Activated T-helper 2 cell treated with anti-CD3 and anti-CD28 coated beads, Interferon-gamma antibody, Interleukin-2, Interleukin-4, amounts not matched to agents 10 μg/mL and 5 μg/mL and 100 μg/mL, durations not matched to agents 14 hours and 24 hours and 36 hours (primary cell): Measurements from ENCODE around the gene AMY1C. TPM values are rescaled to one million over a fixed set of nuclear protein-coding genes. Genes with fewer than 3 reads are reported as not detected.
"Not testable (repeated sequence)": the region's sequence is repeated elsewhere in the genome, so short reads cannot be mapped to it uniquely, and the experiment has no call there.

ENCODE experiments used
- DNase-seq: peaks from one replicate; pipeline ENCODE4 v3.0.0; 2021; ENCODE audit warnings: low spot score
- H3K27ac Mint-ChIP-seq: one replicate; pipeline ENCODE4 v1.8.0; 2021; ENCODE audit warnings: mixed read lengths
- H3K27me3 Mint-ChIP-seq: one replicate; pipeline ENCODE4 v1.8.0; 2021; ENCODE audit warnings: low read depth, mixed read lengths
- H3K36me3 Mint-ChIP-seq: one replicate; pipeline ENCODE4 v1.8.0; 2021; ENCODE audit warnings: low read depth, mixed read lengths
- H3K4me1 Mint-ChIP-seq: one replicate; pipeline ENCODE4 v1.8.0; 2021; ENCODE audit warnings: low read depth, mixed read lengths
- H3K4me3 Mint-ChIP-seq: one replicate; pipeline ENCODE4 v1.8.0; 2021; ENCODE audit warnings: low read depth, mild to moderate bottlenecking, moderate library complexity, mixed read lengths
- H3K9me3 Mint-ChIP-seq: one replicate; pipeline ENCODE4 v1.8.0; 2021; ENCODE audit warnings: mixed read lengths
- intact Hi-C: fragments of 100-400 bp; cut with micrococcal nuclease; formaldehyde crosslinking; loops from one replicate; pipeline ENCODE4 v1.15.1; 2023
- total RNA-seq: library from RNA; stranded (reverse); gene quantifications from 2 replicates; pipeline ENCODE4 v1.2.3, GENCODE V29; 2022

Gene AMY1C
- total RNA-seq, result not detected in 2 replicates

DNA sequence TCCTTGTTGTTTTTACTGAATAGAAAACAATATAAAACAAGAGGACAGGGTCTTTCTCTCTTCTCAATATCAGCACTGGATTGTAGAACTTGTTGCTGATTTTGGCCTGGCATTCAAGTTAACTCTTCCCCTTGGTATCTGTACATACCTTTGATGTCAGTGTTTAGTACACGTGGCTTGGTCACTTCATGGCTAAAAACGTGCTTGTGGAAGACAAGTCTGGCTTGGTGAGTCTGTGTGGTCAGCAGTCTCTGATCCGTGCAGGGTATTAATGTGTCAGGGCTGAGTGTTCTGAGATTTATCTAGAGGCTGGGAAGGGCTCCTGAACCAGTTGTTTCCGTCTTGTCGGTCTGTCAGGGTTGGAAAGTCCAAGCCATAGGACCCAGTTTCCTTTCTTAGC lies at the start of gene AMY1C:
Gene AMY1C, plus strand, starts transcription at position 301 of the 400 bp plus-strand sequence. CDS start 572 bp downstream, outside the sequence.
- H3K9me3 Mint-ChIP-seq, H3K4me1 Mint-ChIP-seq, H3K27ac Mint-ChIP-seq, H3K36me3 Mint-ChIP-seq, intact Hi-C loops, H3K4me3 Mint-ChIP-seq, DNase-seq, H3K27me3 Mint-ChIP-seq: not testable (repeated sequence)

- H3K4me3 Mint-ChIP-seq, H3K4me1 Mint-ChIP-seq, H3K27ac Mint-ChIP-seq, H3K9me3 Mint-ChIP-seq, intact Hi-C loops, DNase-seq, H3K36me3 Mint-ChIP-seq, H3K27me3 Mint-ChIP-seq: not testable (repeated sequence)
These were observed 49.0 kb upstream of the AMY1C start for GRCh38 chr1:103700669-103701068.

- DNase-seq, H3K27me3 Mint-ChIP-seq, H3K36me3 Mint-ChIP-seq, H3K9me3 Mint-ChIP-seq, intact Hi-C loops, H3K27ac Mint-ChIP-seq, H3K4me1 Mint-ChIP-seq, H3K4me3 Mint-ChIP-seq: not testable (repeated sequence)
These were observed 48.4 kb upstream of the AMY1C start for GRCh38 chr1:103701256-103701655.

DNA sequence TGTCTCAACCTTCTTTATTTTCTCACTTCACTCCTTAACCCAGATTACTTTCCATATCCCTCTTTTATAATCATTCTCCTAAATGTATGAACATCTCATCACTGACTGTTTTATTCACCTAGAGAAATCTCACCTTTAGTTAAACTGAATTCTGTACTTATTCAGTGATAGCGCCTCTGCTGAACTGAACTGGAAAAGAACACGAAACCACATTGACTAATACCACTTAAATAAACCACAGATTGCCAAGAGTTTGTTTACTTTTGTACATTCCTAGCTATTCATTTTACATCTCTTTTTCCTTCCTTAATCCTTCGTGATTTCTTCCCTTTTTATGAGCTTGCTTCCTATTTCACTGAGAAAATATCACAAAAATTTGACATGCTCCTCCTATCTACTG lies 42.0 kb upstream of the AMY1C start:
- H3K9me3 Mint-ChIP-seq, H3K27me3 Mint-ChIP-seq, H3K36me3 Mint-ChIP-seq, intact Hi-C loops, DNase-seq, H3K27ac Mint-ChIP-seq, H3K4me3 Mint-ChIP-seq, H3K4me1 Mint-ChIP-seq: not testable (repeated sequence)

DNA sequence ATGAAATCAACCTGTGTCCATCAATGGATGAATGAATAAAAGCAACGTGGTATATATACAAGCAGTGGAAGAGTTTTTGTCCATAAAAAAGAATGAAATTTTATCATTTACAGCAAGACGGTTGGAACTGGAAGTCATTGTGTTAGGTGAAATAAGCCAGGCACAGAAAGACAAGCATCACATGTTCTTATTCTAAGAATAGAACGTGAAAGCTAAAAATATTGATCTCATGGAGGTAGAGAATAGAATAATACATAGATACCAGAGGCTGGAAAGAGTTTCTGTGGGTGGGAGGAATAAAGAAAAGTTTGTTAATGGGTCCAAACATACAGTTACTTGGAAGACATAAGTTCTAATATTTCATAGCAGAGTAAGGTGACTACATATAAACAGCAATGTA lies 39.3 kb upstream of the AMY1C start:
- DNase-seq, H3K27me3 Mint-ChIP-seq, intact Hi-C loops, H3K9me3 Mint-ChIP-seq, H3K27ac Mint-ChIP-seq, H3K4me1 Mint-ChIP-seq, H3K4me3 Mint-ChIP-seq, H3K36me3 Mint-ChIP-seq: not testable (repeated sequence)

DNA sequence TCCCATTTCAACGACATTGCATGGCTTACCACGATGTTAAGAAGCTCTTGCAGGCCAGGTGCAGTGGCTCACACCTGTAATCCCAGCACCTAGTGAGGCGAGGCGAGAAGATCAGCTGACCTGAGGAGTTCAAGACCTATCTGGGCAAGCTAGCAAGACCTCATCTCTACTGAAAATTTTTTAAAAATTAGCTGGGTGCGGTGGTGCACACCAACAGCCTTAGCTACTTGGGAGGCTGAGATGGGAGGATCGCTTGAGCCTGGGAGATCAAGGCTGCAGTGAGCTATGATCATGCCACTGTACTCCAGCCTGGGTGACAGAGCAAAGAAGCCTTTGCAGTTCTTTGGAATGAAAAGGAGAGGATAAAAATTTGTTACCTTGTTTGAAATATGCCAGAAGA lies 32.3 kb upstream of the AMY1C start:
- H3K27me3 Mint-ChIP-seq, H3K4me1 Mint-ChIP-seq, H3K9me3 Mint-ChIP-seq, DNase-seq, H3K36me3 Mint-ChIP-seq, intact Hi-C loops, H3K4me3 Mint-ChIP-seq, H3K27ac Mint-ChIP-seq: not testable (repeated sequence)

- H3K36me3 Mint-ChIP-seq, H3K27ac Mint-ChIP-seq, H3K27me3 Mint-ChIP-seq, H3K9me3 Mint-ChIP-seq, H3K4me1 Mint-ChIP-seq, DNase-seq, intact Hi-C loops, H3K4me3 Mint-ChIP-seq: not testable (repeated sequence)
These were observed 28.2 kb upstream of the AMY1C start for GRCh38 chr1:103721473-103721872.

DNA sequence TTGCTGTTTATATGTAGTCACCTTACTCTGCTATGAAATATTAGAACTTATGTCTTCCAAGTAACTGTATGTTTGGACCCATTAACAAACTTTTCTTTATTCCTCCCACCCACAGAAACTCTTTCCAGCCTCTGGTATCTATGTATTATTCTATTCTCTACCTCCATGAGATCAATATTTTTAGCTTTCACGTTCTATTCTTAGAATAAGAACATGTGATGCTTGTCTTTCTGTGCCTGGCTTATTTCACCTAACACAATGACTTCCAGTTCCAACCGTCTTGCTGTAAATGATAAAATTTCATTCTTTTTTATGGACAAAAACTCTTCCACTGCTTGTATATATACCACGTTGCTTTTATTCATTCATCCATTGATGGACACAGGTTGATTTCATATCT lies 14.4 kb upstream of the AMY1C start:
- intact Hi-C loops, H3K27me3 Mint-ChIP-seq, DNase-seq, H3K9me3 Mint-ChIP-seq, H3K4me1 Mint-ChIP-seq, H3K36me3 Mint-ChIP-seq, H3K27ac Mint-ChIP-seq, H3K4me3 Mint-ChIP-seq: not testable (repeated sequence)

GRCh38 chr1:103738031-103738430 lies 11.7 kb upstream of the AMY1C start:
- not testable (repeated sequence) for H3K27me3 Mint-ChIP-seq

GRCh38 chr1:103744449-103744848 lies 5.2 kb upstream of the AMY1C start:
- H3K4me1 Mint-ChIP-seq, H3K4me3 Mint-ChIP-seq, intact Hi-C loops, H3K36me3 Mint-ChIP-seq, H3K9me3 Mint-ChIP-seq, H3K27me3 Mint-ChIP-seq, DNase-seq, H3K27ac Mint-ChIP-seq: not testable (repeated sequence)

More at GRCh38 chr1:103738031-103738430, 11.7 kb upstream of the AMY1C start:
- H3K36me3 Mint-ChIP-seq, H3K4me3 Mint-ChIP-seq, DNase-seq, intact Hi-C loops, H3K4me1 Mint-ChIP-seq, H3K27ac Mint-ChIP-seq, H3K9me3 Mint-ChIP-seq: not testable (repeated sequence)

DNA sequence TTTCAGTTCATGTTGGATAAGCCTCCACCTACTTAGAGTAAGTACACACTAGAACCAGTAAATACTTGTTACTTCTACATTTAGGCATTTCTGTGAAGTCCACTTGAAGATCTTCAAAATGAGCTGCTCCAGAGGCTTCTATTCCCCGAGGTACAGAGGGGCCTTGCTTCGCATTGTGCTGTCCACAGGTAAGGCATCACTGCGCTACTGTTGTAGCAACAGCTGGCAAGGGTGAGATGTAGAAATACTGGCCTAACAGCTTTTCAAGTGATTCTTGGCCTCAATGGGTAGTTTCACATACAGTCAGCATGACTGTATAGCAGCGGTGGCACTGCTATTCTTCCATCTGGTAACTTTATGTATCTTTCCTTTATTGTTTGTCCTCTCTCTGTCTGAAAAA lies 4.7 kb upstream of the AMY1C start:
- H3K4me1 Mint-ChIP-seq, H3K27ac Mint-ChIP-seq, H3K9me3 Mint-ChIP-seq, intact Hi-C loops, H3K27me3 Mint-ChIP-seq, H3K36me3 Mint-ChIP-seq, H3K4me3 Mint-ChIP-seq, DNase-seq: not testable (repeated sequence)

DNA sequence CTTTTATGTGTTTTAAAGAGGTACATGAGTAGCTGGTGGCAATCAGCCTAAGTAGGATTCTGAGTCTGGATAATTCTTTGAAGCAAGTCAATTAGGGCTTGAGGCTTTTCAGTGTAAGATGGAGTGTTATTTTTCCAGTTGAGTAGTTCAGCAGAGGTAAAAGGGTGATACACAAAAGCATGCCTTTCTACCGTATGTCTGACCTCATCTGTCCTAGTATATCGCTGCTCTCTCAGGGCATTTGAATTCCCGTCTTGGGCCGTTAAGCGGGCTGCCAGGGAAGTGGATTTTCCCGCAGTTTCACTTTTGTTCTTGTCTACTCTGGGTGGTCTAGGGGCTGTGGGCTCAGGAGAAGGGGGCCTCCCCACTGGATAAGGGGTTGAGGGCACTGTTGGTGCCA lies 1.4 kb upstream of the AMY1C start:
- intact Hi-C loops, H3K36me3 Mint-ChIP-seq, H3K4me1 Mint-ChIP-seq: not testable (repeated sequence)

DNA sequence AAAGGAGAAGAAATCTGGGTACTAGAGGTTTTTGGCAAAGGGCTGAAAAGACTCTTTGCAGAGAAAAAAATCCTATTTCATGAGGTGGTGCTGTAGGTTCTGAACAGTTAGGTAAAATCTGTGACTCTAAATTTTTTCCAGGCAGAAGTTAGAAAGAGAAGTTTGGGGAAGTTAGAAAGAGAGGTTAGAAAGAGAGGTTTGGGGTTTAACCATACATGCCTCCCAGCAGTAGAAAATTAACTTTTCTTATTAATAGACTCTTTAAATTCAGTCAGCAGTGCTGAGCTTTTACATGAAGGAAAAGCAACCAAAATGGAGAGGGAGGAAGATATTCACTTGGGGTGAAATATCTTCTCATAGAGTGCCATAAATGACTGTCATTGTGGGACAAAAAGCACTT lies 12.2 kb downstream of the AMY1C start:
- no peak overlapping the region for H3K27ac Mint-ChIP-seq
- H3K27me3 Mint-ChIP-seq, result no peaks in the 10 kb centered on the region
- intact Hi-C loops, result no loop called here

More for the DNA sequence above, 1.4 kb upstream of the AMY1C start:
- H3K27me3 Mint-ChIP-seq, H3K27ac Mint-ChIP-seq, DNase-seq, H3K9me3 Mint-ChIP-seq, H3K4me3 Mint-ChIP-seq: not testable (repeated sequence)

GRCh38 chr1:103779932-103780331 lies 30.2 kb downstream of the AMY1C start:
- intact Hi-C loops, result no loop called here
- no peaks in the 10 kb centered on the region for H3K27me3 Mint-ChIP-seq

More for the DNA sequence above, 12.2 kb downstream of the AMY1C start:
- Mint-ChIP-seq H3K4me3 (no peak overlapping the region), H3K36me3 (no peaks in the 10 kb centered on the region), H3K4me1 (no peaks in the 10 kb centered on the region), H3K9me3 (no peaks in the 10 kb centered on the region)
- DNase-seq, result no peak

More at GRCh38 chr1:103779932-103780331, 30.2 kb downstream of the AMY1C start:
- H3K9me3 Mint-ChIP-seq, result no peaks in the 10 kb centered on the region
- no peaks in the 10 kb centered on the region for H3K4me1 Mint-ChIP-seq
- H3K27ac Mint-ChIP-seq, result no peak overlapping the region
- H3K36me3 Mint-ChIP-seq, result no peaks in the 10 kb centered on the region
- DNase-seq, result no peak
- H3K4me3 Mint-ChIP-seq, result no peak overlapping the region
